ENCODE measurements around the gene KLKB1. TPM values are rescaled to one million over a fixed set of nuclear protein-coding genes. Genes with fewer than 3 reads are reported as not detected.
A peak's percentile ranks its signal among the peaks of the same experiment; 100 is the strongest.

The KLKB1 gene
- total and polyA plus RNA-seq, 2 donors (not counting 3 experiments of a cell fraction or from before 2014, with no cell fraction given), result not detected

- Histone ChIP-seq H3K27me3 (ENCODE audit: control insufficient read depth in 2 of 2, insufficient read depth in 2 of 2, low read length in 2 of 2) (no peaks in the 10 kb centered on the region), H2AFZ (ENCODE audit: low read depth, low read length) (no peak overlapping the region), H3K4me3 (replicated peaks in 1 of 3; ENCODE audit: insufficient read depth in 1 of 3, low read depth in 1 of 3, low read length in 3 of 3) (no peak overlapping the region), H4K20me1 (replicated peaks; ENCODE audit: control insufficient read depth, extremely low read depth, insufficient read depth, low read length) (no peaks in the 10 kb centered on the region), H3K4me1 (ENCODE audit: control insufficient read depth, extremely low read depth, insufficient read depth, low read length) (no peaks in the 10 kb centered on the region), H3K9me3 (replicated peaks; ENCODE audit: control insufficient read depth, insufficient read depth, low read length) (no peaks in the 10 kb centered on the region), H3K36me3 (ENCODE audit: control insufficient read depth in 2 of 2, extremely low read depth in 1 of 2, insufficient read depth in 2 of 2, low read length in 2 of 2) (no peaks in the 10 kb centered on the region), H3K27ac (ENCODE audit: insufficient read depth, low read depth, low read length) (no peak overlapping the region), H3K79me2 (ENCODE audit: control insufficient read depth, insufficient read depth, low read length) (no peaks in the 10 kb centered on the region), H3K4me2 (ENCODE audit: insufficient read depth, low read length) (no peak overlapping the region), H3K9ac (replicated peaks; ENCODE audit: extremely low read depth, insufficient read depth, low read length) (no peak overlapping the region), H3K9me1 (replicated peaks; ENCODE audit: control insufficient read depth, extremely low read depth, insufficient read depth, low read length) (no peaks in the 10 kb centered on the region)
- FAIRE-seq (no peak), DNase-seq (ENCODE audit: low read depth, low spot score) (no peak)
- dilution Hi-C loops (cut with MboI; ENCODE audit: extremely low pct_ligation_motif_present, low sequenced_read_pairs) (no loop called here), intact Hi-C loops (cut with micrococcal nuclease) (loop anchor here (1.0 kb wide), 2 partner anchors 10 to 134 kb away; no protein-coding TSS in a partner anchor)
- no peak for TF ChIP-seq GATA2 (IDR thresholded peaks at IDR 0.05; ENCODE audit: insufficient read depth, insufficient read length, low read depth, low read length)
- TF ChIP-seq EZH2 (IDR thresholded peaks at IDR 0.05; ENCODE audit: borderline replicate concordance, low read depth, low read length, severe bottlenecking), result no peak
- TF ChIP-seq MYC (IDR thresholded peaks at IDR 0.05; ENCODE audit: low read depth, low read length), result no peak
- BruUV-seq (replicated peaks), result no TSS peak
- CTCF ChIA-PET, result interaction anchor here (1.4 to 1.8 kb wide), 3 partner anchors 11 to 134 kb away, joined by 6 to 9 read pairs (median 7); partner anchors contain the start of genes CYP4V2 and TLR3
- POLR2A ChIA-PET, result no interaction called here
These were observed 24.7 kb upstream of the KLKB1 start for GRCh38 chr4:186202490-186203140.

- DNase-seq (ENCODE audit: low read depth, low spot score) (peak; percentile 23), FAIRE-seq (no peak)
- intact Hi-C loops (cut with micrococcal nuclease) (loop anchor here (1.0 kb wide), 2 partner anchors 11 to 135 kb away; no protein-coding TSS in a partner anchor), dilution Hi-C loops (cut with MboI; ENCODE audit: extremely low pct_ligation_motif_present, low sequenced_read_pairs) (no loop called here)
- TF ChIP-seq EZH2 (IDR thresholded peaks at IDR 0.05; ENCODE audit: borderline replicate concordance, low read depth, low read length, severe bottlenecking) (no peak), GATA2 (IDR thresholded peaks at IDR 0.05; ENCODE audit: insufficient read depth, insufficient read length, low read depth, low read length) (peak; percentile 27)
- ChIA-PET POLR2A (no interaction called here), CTCF (interaction anchor here (1.2 to 1.4 kb wide), 2 partner anchors 11 to 136 kb away, joined by 5 to 9 read pairs; partner anchors contain the start of gene CYP4V2)
- Histone ChIP-seq H3K36me3 (ENCODE audit: control insufficient read depth in 2 of 2, extremely low read depth in 1 of 2, insufficient read depth in 2 of 2, low read length in 2 of 2) (no peaks in the 10 kb centered on the region), H3K4me3 (replicated peaks in 1 of 3; ENCODE audit: insufficient read depth in 1 of 3, low read depth in 1 of 3, low read length in 3 of 3) (no peak overlapping the region), H3K4me2 (ENCODE audit: insufficient read depth, low read length) (peak overlapping the region; percentile 28), H3K9ac (replicated peaks; ENCODE audit: extremely low read depth, insufficient read depth, low read length) (no peak overlapping the region), H4K20me1 (replicated peaks; ENCODE audit: control insufficient read depth, extremely low read depth, insufficient read depth, low read length) (no peaks in the 10 kb centered on the region), H2AFZ (ENCODE audit: low read depth, low read length) (no peak overlapping the region), H3K9me3 (replicated peaks; ENCODE audit: control insufficient read depth, insufficient read depth, low read length) (no peaks in the 10 kb centered on the region), H3K4me1 (ENCODE audit: control insufficient read depth, extremely low read depth, insufficient read depth, low read length) (no peaks in the 10 kb centered on the region), H3K9me1 (replicated peaks; ENCODE audit: control insufficient read depth, extremely low read depth, insufficient read depth, low read length) (no peaks in the 10 kb centered on the region), H3K79me2 (ENCODE audit: control insufficient read depth, insufficient read depth, low read length) (no peaks in the 10 kb centered on the region), H3K27ac (ENCODE audit: insufficient read depth, low read depth, low read length) (no peak overlapping the region), H3K27me3 (ENCODE audit: control insufficient read depth in 2 of 2, insufficient read depth in 2 of 2, low read length in 2 of 2) (no peaks in the 10 kb centered on the region)
- BruUV-seq (replicated peaks), result no TSS peak
These were observed 23.9 kb upstream of the KLKB1 start for GRCh38 chr4:186203406-186203805.

Data from endothelial cell of umbilical vein (primary cell).